Measurements from ENCODE around the gene ZNF516. TPM values are rescaled to one million over a fixed set of nuclear protein-coding genes. Genes with fewer than 3 reads are reported as not detected.

Gene ZNF516
- total RNA-seq, 4 donors from 2014 or later: 34.4 to 57.3 (median 39.5) TPM

GRCh38 chr18:76335859-76336640, 159.0 kb downstream of the ZNF516 start:
- TF ChIP-seq POLR2A (IDR thresholded peaks at IDR 0.05) (no peak), CTCF (IDR thresholded peaks at IDR 0.05) (no peak)
- intact Hi-C loops (cut with DNase I; ENCODE audit: low total_unique reads): no loop called here
- WGBS, 2 donors: 61 to 82% methylated on average over 9 to 10 of the region's 10 CpGs
- DNase-seq (ENCODE audit: low spot score in 2 of 2): no peak
- H3K4me3 ChIP-seq (ENCODE audit: low read depth, poor library complexity, severe bottlenecking): no peak overlapping the region

GRCh38 chr18:76328140-76328539, 166.9 kb downstream of the ZNF516 start:
- intact Hi-C loops (cut with DNase I; ENCODE audit: low total_unique reads): no loop called here
- TF ChIP-seq POLR2A (IDR thresholded peaks at IDR 0.05) (no peak), CTCF (IDR thresholded peaks at IDR 0.05) (no peak)

GRCh38 chr18:76323891-76324290, 171.2 kb downstream of the ZNF516 start:
- intact Hi-C loops (cut with DNase I; ENCODE audit: low total_unique reads): no loop called here
- H3K4me3 ChIP-seq (ENCODE audit: low read depth, poor library complexity, severe bottlenecking): no peak overlapping the region
- WGBS, 2 donors: 65% methylated on average over 7 of the region's 7 CpGs
- TF ChIP-seq CTCF (IDR thresholded peaks at IDR 0.05): no peak
- TF ChIP-seq POLR2A (IDR thresholded peaks at IDR 0.05): no peak
- no peak for DNase-seq (ENCODE audit: low spot score in 2 of 2)

More at GRCh38 chr18:76328140-76328539, 166.9 kb downstream of the ZNF516 start:
- 74 to 92% methylated on average over 4 of the region's 4 CpGs for WGBS, 2 donors
- no peak for DNase-seq (ENCODE audit: low spot score in 2 of 2)
- H3K4me3 ChIP-seq (ENCODE audit: low read depth, poor library complexity, severe bottlenecking): no peak overlapping the region

- 78 to 90% methylated on average over 7 of the region's 7 CpGs for WGBS, 2 donors
- no peak for DNase-seq (ENCODE audit: low spot score in 2 of 2)
- intact Hi-C loops (cut with DNase I; ENCODE audit: low total_unique reads): no loop called here
- no peak overlapping the region for H3K4me3 ChIP-seq (ENCODE audit: low read depth, poor library complexity, severe bottlenecking)
- TF ChIP-seq CTCF (IDR thresholded peaks at IDR 0.05) (no peak), POLR2A (IDR thresholded peaks at IDR 0.05) (no peak)
Measured at GRCh38 chr18:76322686-76323085, 172.4 kb downstream of the ZNF516 start.

GRCh38 chr18:76319366-76319765, 175.7 kb downstream of the ZNF516 start:
- H3K4me3 ChIP-seq (ENCODE audit: low read depth, poor library complexity, severe bottlenecking): no peak overlapping the region
- 83 to 86% methylated on average over 5 of the region's 5 CpGs for WGBS, 2 donors
- TF ChIP-seq POLR2A (IDR thresholded peaks at IDR 0.05) (no peak), CTCF (IDR thresholded peaks at IDR 0.05) (no peak)
- intact Hi-C loops (cut with DNase I; ENCODE audit: low total_unique reads): no loop called here
- DNase-seq (ENCODE audit: low spot score in 2 of 2): no peak

- TF ChIP-seq CTCF (IDR thresholded peaks at IDR 0.05) (no peak), POLR2A (IDR thresholded peaks at IDR 0.05) (no peak)
- H3K4me3 ChIP-seq (ENCODE audit: low read depth, poor library complexity, severe bottlenecking): no peak overlapping the region
- intact Hi-C loops (cut with DNase I; ENCODE audit: low total_unique reads): no loop called here
- 68 to 73% methylated on average over 5 of the region's 5 CpGs for WGBS, 2 donors
- no peak for DNase-seq (ENCODE audit: low spot score in 2 of 2)
Measured at GRCh38 chr18:76318607-76319006, 176.4 kb downstream of the ZNF516 start.
